Kidney epithelial cell (primary cell): ENCODE results near the gene MAGI3. TPM values are rescaled to one million over a fixed set of nuclear protein-coding genes. Genes with fewer than 3 reads are reported as not detected.

Experiments used
- DNase-seq: peaks from one replicate; pipeline ENCODE4 v3.0.0-alpha.2; 2010; ENCODE audit warnings: low read depth
- H3K27me3 ChIP-seq: 2 replicates; pipeline ENCODE4 v1.6.0; 2011; ENCODE audit warnings: low read length; ENCODE audit not compliant: control insufficient read depth, insufficient read depth
- H3K36me3 ChIP-seq: 2 replicates; pipeline ENCODE4 v1.5.1; 2011; ENCODE audit warnings: low read length; ENCODE audit not compliant: control insufficient read depth, insufficient read depth
- H3K4me3 ChIP-seq: 2 replicates; pipeline ENCODE4 v1.5.1; 2011; ENCODE audit warnings: low read depth, mild to moderate bottlenecking, control low read depth, low read length
- total RNA-seq: library from RNA; depleted of rRNA; stranded (reverse); fragments of >200 nt; gene quantifications from 2 replicates; pipeline ENCODE4 v1.2.3, GENCODE V29; 2015
- TF ChIP-seq, protein P1 (sequence below): IDR thresholded peaks from 2 replicates; pipeline ENCODE4 v1.5.1; 2011; ENCODE audit warnings: mild to moderate bottlenecking, moderate library complexity, low read length, control low read depth, inconsistent platforms; ENCODE audit not compliant: insufficient read depth, poor library complexity, severe bottlenecking

Gene MAGI3
- total RNA-seq, 1 donor from 2014 or later: 3.7 TPM

GRCh38 chr1:113488576-113489177 lies 98.4 kb downstream of the MAGI3 start:
- DNase-seq: no peak
- no peak overlapping the region for H3K4me3 ChIP-seq
- H3K36me3 ChIP-seq: no peaks in the 10 kb centered on the region
- TF ChIP-seq, protein P1, sequence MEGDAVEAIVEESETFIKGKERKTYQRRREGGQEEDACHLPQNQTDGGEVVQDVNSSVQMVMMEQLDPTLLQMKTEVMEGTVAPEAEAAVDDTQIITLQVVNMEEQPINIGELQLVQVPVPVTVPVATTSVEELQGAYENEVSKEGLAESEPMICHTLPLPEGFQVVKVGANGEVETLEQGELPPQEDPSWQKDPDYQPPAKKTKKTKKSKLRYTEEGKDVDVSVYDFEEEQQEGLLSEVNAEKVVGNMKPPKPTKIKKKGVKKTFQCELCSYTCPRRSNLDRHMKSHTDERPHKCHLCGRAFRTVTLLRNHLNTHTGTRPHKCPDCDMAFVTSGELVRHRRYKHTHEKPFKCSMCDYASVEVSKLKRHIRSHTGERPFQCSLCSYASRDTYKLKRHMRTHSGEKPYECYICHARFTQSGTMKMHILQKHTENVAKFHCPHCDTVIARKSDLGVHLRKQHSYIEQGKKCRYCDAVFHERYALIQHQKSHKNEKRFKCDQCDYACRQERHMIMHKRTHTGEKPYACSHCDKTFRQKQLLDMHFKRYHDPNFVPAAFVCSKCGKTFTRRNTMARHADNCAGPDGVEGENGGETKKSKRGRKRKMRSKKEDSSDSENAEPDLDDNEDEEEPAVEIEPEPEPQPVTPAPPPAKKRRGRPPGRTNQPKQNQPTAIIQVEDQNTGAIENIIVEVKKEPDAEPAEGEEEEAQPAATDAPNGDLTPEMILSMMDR: no peak
- H3K27me3 ChIP-seq: no peaks in the 10 kb centered on the region

DNA sequence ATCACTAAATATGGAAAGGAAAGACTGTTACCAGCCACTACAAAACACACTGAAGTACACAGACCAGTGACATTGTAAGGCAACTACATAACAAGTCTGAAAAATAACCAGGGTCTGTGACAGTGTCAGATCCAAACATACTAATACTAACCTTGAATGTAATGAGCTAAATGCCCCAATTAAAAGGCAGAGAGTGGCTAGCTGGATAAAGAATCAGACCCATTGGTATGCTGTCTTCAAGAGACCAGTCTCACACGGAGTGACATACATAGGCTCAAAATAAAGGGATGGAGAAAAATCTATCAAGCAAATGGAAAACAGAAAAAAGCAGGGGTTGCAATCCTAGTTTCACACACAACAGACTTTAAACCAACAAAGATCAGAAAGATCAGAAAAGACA lies 100.1 kb downstream of the MAGI3 start:
- H3K4me3 ChIP-seq: no peak overlapping the region
- TF ChIP-seq, protein P1: no peak
- no peaks in the 10 kb centered on the region for H3K36me3 ChIP-seq
- no peak for DNase-seq
- H3K27me3 ChIP-seq: no peaks in the 10 kb centered on the region

DNA sequence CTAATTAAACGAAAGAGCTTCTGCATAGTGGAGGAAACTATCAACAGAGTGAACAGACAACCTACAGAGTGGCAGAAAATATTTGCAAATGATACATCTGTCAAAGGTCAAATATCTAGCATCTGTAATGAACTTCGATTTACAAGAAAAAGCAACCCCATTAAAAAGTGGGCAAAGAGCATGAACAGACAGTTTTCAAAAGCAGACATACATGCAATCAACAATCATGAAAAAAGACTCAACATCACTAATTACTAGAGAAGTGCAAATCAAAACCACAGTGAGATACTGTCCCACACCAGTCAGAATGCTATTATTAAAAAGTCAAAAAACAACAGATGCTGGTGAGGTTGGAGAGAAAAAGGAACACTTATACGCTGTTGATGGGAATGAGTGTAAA lies 103.2 kb downstream of the MAGI3 start:
- TF ChIP-seq, protein P1: no peak
- no peak for DNase-seq
- Histone ChIP-seq H3K4me3 (no peak overlapping the region), H3K36me3 (no peaks in the 10 kb centered on the region), H3K27me3 (no peaks in the 10 kb centered on the region)

DNA sequence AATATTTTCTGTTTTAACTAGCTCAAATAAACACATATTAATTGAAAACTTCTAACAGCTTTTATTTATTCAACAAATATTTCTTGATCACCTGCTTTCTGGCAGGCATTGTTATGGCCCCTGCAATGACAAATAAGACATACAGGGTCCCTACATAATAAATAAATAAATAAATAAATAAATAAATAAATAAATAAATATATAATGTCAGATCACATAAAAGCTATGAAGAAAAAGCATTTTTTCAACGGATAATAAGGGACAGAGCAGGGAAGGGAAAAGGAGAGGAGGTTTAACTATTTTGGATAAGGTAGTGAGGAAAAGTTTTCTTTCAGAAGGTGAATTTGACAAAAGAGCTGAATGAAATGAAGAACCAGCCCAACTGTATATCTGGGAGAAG lies 115.0 kb downstream of the MAGI3 start:
- DNase-seq: no peak
- no peaks in the 10 kb centered on the region for H3K36me3 ChIP-seq
- H3K27me3 ChIP-seq: no peaks in the 10 kb centered on the region
- H3K4me3 ChIP-seq: no peak overlapping the region
- TF ChIP-seq, protein P1: no peak

DNA sequence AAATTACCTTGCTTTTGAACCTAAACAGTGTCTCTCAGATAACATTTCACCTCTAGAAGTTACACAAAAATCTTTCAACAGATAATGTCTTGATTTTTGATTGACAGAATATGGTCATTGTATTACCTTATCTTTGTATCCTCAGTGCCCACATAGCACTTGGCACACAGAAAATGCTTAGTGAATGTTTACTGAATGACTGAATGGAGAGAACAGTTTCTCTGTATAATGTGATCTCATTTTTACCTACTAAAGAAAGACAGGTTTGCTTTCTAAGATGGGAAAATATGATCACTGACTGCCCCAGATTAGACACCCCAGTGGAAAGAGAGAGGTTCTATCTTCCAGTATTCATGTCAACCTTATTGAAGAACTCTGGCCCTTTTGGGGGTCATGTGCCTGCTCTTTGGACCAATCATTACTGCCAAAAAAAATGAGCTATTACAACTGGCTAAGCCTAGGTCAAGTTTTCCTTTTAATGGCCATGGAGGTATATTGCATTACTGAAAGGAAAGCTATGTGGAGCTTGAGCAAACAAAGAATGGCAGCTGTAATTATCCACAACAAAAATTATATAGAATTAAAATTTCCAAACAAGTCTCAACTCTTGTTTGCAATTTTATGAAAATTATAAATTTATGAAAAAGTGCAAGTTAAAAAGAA lies 117.4 kb downstream of the MAGI3 start:
- TF ChIP-seq, protein P1: no peak
- Histone ChIP-seq H3K36me3 (no peaks in the 10 kb centered on the region), H3K4me3 (no peak overlapping the region), H3K27me3 (no peaks in the 10 kb centered on the region)
- no peak for DNase-seq
